ENCODE measurements around the gene ZCCHC24. TPM values are rescaled to one million over a fixed set of nuclear protein-coding genes. Genes with fewer than 3 reads are reported as not detected.

Gene ZCCHC24
- total and polyA plus RNA-seq, 4 donors, result 7.8 to 23.9 (median 14.8) TPM

GRCh38 chr10:79457256-79457785, 11.9 kb upstream of the ZCCHC24 start:
- no peaks in the 10 kb centered on the region for H3K9me3 ChIP-seq (ENCODE audit: control insufficient read depth in 4 of 4, low read length in 3 of 4)
- no peak overlapping the region for H3K27ac ChIP-seq (ENCODE audit: low read depth in 1 of 2, low read length in 2 of 2)
- no peak for TF ChIP-seq FOXA2 (IDR thresholded peaks at IDR 0.05)
- no peak for TF ChIP-seq RAD21 (IDR thresholded peaks at IDR 0.05)
- TF ChIP-seq YY1 (IDR thresholded peaks at IDR 0.05), result no peak
- no peak for TF ChIP-seq JUND (IDR thresholded peaks at IDR 0.05)
- no peak for TF ChIP-seq ATF3 (IDR thresholded peaks at IDR 0.05)
- no peak for TF ChIP-seq TAF1 (conservative IDR thresholded peaks at IDR 0.05)
- no peak for TF ChIP-seq CTCF (IDR thresholded peaks at IDR 0.05; ENCODE audit: low read depth, low read length, missing input control)
- TF ChIP-seq, protein P1, sequence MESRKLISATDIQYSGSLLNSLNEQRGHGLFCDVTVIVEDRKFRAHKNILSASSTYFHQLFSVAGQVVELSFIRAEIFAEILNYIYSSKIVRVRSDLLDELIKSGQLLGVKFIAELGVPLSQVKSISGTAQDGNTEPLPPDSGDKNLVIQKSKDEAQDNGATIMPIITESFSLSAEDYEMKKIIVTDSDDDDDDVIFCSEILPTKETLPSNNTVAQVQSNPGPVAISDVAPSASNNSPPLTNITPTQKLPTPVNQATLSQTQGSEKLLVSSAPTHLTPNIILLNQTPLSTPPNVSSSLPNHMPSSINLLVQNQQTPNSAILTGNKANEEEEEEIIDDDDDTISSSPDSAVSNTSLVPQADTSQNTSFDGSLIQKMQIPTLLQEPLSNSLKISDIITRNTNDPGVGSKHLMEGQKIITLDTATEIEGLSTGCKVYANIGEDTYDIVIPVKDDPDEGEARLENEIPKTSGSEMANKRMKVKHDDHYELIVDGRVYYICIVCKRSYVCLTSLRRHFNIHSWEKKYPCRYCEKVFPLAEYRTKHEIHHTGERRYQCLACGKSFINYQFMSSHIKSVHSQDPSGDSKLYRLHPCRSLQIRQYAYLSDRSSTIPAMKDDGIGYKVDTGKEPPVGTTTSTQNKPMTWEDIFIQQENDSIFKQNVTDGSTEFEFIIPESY (IDR thresholded peaks at IDR 0.05), result no peak
- no peak for TF ChIP-seq EGR1 (IDR thresholded peaks at IDR 0.05; ENCODE audit: low read depth in 2 of 2)
- TF ChIP-seq, protein P2, sequence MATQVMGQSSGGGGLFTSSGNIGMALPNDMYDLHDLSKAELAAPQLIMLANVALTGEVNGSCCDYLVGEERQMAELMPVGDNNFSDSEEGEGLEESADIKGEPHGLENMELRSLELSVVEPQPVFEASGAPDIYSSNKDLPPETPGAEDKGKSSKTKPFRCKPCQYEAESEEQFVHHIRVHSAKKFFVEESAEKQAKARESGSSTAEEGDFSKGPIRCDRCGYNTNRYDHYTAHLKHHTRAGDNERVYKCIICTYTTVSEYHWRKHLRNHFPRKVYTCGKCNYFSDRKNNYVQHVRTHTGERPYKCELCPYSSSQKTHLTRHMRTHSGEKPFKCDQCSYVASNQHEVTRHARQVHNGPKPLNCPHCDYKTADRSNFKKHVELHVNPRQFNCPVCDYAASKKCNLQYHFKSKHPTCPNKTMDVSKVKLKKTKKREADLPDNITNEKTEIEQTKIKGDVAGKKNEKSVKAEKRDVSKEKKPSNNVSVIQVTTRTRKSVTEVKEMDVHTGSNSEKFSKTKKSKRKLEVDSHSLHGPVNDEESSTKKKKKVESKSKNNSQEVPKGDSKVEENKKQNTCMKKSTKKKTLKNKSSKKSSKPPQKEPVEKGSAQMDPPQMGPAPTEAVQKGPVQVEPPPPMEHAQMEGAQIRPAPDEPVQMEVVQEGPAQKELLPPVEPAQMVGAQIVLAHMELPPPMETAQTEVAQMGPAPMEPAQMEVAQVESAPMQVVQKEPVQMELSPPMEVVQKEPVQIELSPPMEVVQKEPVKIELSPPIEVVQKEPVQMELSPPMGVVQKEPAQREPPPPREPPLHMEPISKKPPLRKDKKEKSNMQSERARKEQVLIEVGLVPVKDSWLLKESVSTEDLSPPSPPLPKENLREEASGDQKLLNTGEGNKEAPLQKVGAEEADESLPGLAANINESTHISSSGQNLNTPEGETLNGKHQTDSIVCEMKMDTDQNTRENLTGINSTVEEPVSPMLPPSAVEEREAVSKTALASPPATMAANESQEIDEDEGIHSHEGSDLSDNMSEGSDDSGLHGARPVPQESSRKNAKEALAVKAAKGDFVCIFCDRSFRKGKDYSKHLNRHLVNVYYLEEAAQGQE (IDR thresholded peaks at IDR 0.05), result no peak
- no peak for TF ChIP-seq RXRA (IDR thresholded peaks at IDR 0.05)
- TF ChIP-seq GABPA (IDR thresholded peaks at IDR 0.05 in 1 of 2, conservative IDR thresholded peaks at IDR 0.05 in 1 of 2), result no peak
- TF ChIP-seq FOXA1 (IDR thresholded peaks at IDR 0.05), result no peak
- no peak for TF ChIP-seq HNF4A (conservative IDR thresholded peaks at IDR 0.05)
- no peak for TF ChIP-seq NR2F2 (IDR thresholded peaks at IDR 0.05)
- no peak for TF ChIP-seq SP1 (IDR thresholded peaks at IDR 0.05)
- no peak for TF ChIP-seq HNF4G (IDR thresholded peaks at IDR 0.05)
- no peak for TF ChIP-seq MAX (IDR thresholded peaks at IDR 0.05)
- no peak overlapping the region for H3K4me3 ChIP-seq (ENCODE audit: low read depth in 1 of 3, low read length in 3 of 3)
- H3K4me1 ChIP-seq (ENCODE audit: control insufficient read depth in 4 of 4, insufficient read depth in 4 of 4, low read length in 3 of 4), result peaks cover 0 to 6% (median 0%) of the 10 kb centered on the region in 4 donors
- H3K27me3 ChIP-seq (ENCODE audit: control insufficient read depth in 4 of 4, insufficient read depth in 4 of 4, low read length in 3 of 4), result no peaks in the 10 kb centered on the region
- no peaks in the 10 kb centered on the region for H3K36me3 ChIP-seq (ENCODE audit: control insufficient read depth in 4 of 4, insufficient read depth in 3 of 4, low read depth in 1 of 4, low read length in 3 of 4)
- H3K9ac ChIP-seq (ENCODE audit: low read depth in 1 of 2, low read length in 2 of 2), result no peak overlapping the region
- 86% methylated on average over 7 of the region's 7 CpGs for WGBS
- DNase-seq (ENCODE audit: low spot score), result no peak

All from liver (tissue), 9 donors.